IMR-90 (cell line): Measurements from ENCODE around the gene GKAP1. TPM values are rescaled to one million over a fixed set of nuclear protein-coding genes. Genes with fewer than 3 reads are reported as not detected.
"Not testable (repeated sequence)": the region's sequence is repeated elsewhere in the genome, so short reads cannot be mapped to it uniquely, and the experiment has no call there.

ENCODE experiments used
- ATAC-seq: fragments of 200-7000 bp; cut with Tn5 transposase; 2 replicates; pipeline ENCODE4 v1.9.1; 2020; ENCODE audit warnings: low read depth, mild to moderate bottlenecking, moderate library complexity
- BruUV-seq: library from RNA; stranded (reverse); fragments of 400-500 nt; replicated peaks from 2 replicates; lab custom pipeline; 2021; lab: Mats Ljungman, UMichigan
- CTCF ChIA-PET: fragments of 300-600 bp; formaldehyde crosslinking; extraction: SDS; loops from one replicate; lab custom pipeline; 2021; ENCODE audit warnings: antibody characterized with exemption; lab: Yijun Ruan, JAX
- POLR2A ChIA-PET: fragments of 300-600 bp; sonication (Branson Sonifier 250); formaldehyde crosslinking; loops from one replicate; lab custom pipeline; 2022; ENCODE audit warnings: antibody characterized with exemption; ENCODE audit not compliant: unreplicated experiment; lab: Charles Lee
- DNase-seq: peaks from one replicate; pipeline ENCODE4 v3.0.0; 2013
- H2AFZ ChIP-seq: replicated peaks from 2 replicates; pipeline ENCODE3; 2013; ENCODE audit warnings: low read length, mild to moderate bottlenecking; ENCODE audit not compliant: poor library complexity
- H2AK5ac ChIP-seq: 2 replicates; pipeline ENCODE4 v1.6.1; 2013; ENCODE audit warnings: low read depth, low read length, inconsistent platforms
- H2AK9ac ChIP-seq: replicated peaks from 2 replicates; pipeline ENCODE3; 2013; ENCODE audit warnings: mild to moderate bottlenecking, low read depth, low read length, moderate library complexity; ENCODE audit not compliant: poor library complexity
- H2BK120ac ChIP-seq: 2 replicates; pipeline ENCODE4 v1.6.1; 2013; ENCODE audit warnings: low read depth, low read length, inconsistent platforms
- H2BK15ac ChIP-seq: 3 replicates; pipeline ENCODE4 v1.6.1; 2013; ENCODE audit warnings: low read depth, low read length, inconsistent platforms
- H2BK20ac ChIP-seq: 2 replicates; pipeline ENCODE4 v1.6.1; 2013; ENCODE audit warnings: low read depth, mild to moderate bottlenecking, inconsistent platforms, low read length, moderate library complexity
- H2BK5ac ChIP-seq: 2 replicates; pipeline ENCODE4 v1.6.1; 2013; ENCODE audit warnings: mild to moderate bottlenecking, low read depth, low read length, inconsistent platforms; ENCODE audit not compliant: poor library complexity, severe bottlenecking
- H3K14ac ChIP-seq: replicated peaks from 2 replicates; pipeline ENCODE4 v1.6.1; 2013; ENCODE audit warnings: low read depth, low read length, inconsistent platforms
- H3K18ac ChIP-seq: 2 replicates; pipeline ENCODE4 v1.6.1; 2013; ENCODE audit warnings: low read depth, low read length, control low read depth
- H3K23ac ChIP-seq: 2 replicates; pipeline ENCODE4 v1.6.1; 2013; ENCODE audit warnings: low read depth, low read length, inconsistent platforms
- H3K27ac ChIP-seq: 2 replicates; pipeline ENCODE4 v1.5.1; 2013; ENCODE audit warnings: mild to moderate bottlenecking, control low read depth, low read length; ENCODE audit not compliant: insufficient read depth
- H3K27me3 ChIP-seq: 2 replicates; pipeline ENCODE4 v1.6.1; 2013; ENCODE audit warnings: low read length; ENCODE audit not compliant: control insufficient read depth, insufficient read depth
- H3K36me3 ChIP-seq: 2 replicates; pipeline ENCODE4 v1.6.1; 2013; ENCODE audit warnings: low read length, mixed read lengths; ENCODE audit not compliant: control insufficient read depth, insufficient read depth
- H3K4ac ChIP-seq: 2 replicates; pipeline ENCODE4 v1.6.1; 2013; ENCODE audit warnings: low read depth, low read length, inconsistent platforms
- H3K4me1 ChIP-seq: 2 replicates; pipeline ENCODE4 v1.6.1; 2013; ENCODE audit warnings: low read length, mixed read lengths; ENCODE audit not compliant: control insufficient read depth, insufficient read depth
- H3K4me2 ChIP-seq: 2 replicates; pipeline ENCODE4 v1.6.1; 2013; ENCODE audit warnings: low read depth, mild to moderate bottlenecking, control low read depth, low read length, moderate library complexity
- H3K4me3 ChIP-seq: 2 replicates; pipeline ENCODE4 v1.5.1; 2013; ENCODE audit warnings: low read depth, mild to moderate bottlenecking, control low read depth, low read length, moderate library complexity; ENCODE audit not compliant: insufficient read depth
- H3K56ac ChIP-seq: 2 replicates; pipeline ENCODE4 v1.6.1; 2013; ENCODE audit warnings: low read length, inconsistent platforms; ENCODE audit not compliant: insufficient read depth; ENCODE audit errors: extremely low read depth
- H3K79me1 ChIP-seq, 2 experiments: 2 replicates each; pipeline ENCODE4 v1.6.1; 2013; ENCODE audit warnings: low read length in 2 of 2, inconsistent platforms in 1 of 2, low read depth in 1 of 2
- H3K9ac ChIP-seq: 2 replicates; pipeline ENCODE4 v1.6.1; 2013; ENCODE audit warnings: low read depth, low read length, control low read depth
- H3K9me1 ChIP-seq: 2 replicates; pipeline ENCODE4 v1.6.1; 2013; ENCODE audit warnings: low read length, inconsistent platforms; ENCODE audit not compliant: insufficient read depth
- H3K9me3 ChIP-seq: 2 replicates; pipeline ENCODE4 v1.6.1; 2013; ENCODE audit warnings: low read length; ENCODE audit not compliant: control insufficient read depth, insufficient read depth
- H4K20me1 ChIP-seq: 2 replicates; pipeline ENCODE4 v1.6.1; 2013; ENCODE audit warnings: low read length, inconsistent platforms; ENCODE audit not compliant: insufficient read depth
- H4K5ac ChIP-seq: 2 replicates; pipeline ENCODE4 v1.6.1; 2013; ENCODE audit warnings: mild to moderate bottlenecking, low read depth, low read length, control low read depth
- H4K8ac ChIP-seq, 2 experiments: 2 replicates each; pipeline ENCODE4 v1.6.1; 2013; ENCODE audit warnings: low read depth in 2 of 2, low read length in 2 of 2, control low read depth in 1 of 2, inconsistent platforms in 1 of 2
- H4K91ac ChIP-seq: 2 replicates; pipeline ENCODE4 v1.6.1; 2013; ENCODE audit warnings: low read depth, low read length, inconsistent platforms; ENCODE audit not compliant: insufficient read depth
- WGBS, 2 experiments: methylation state at CpG; one replicate each; pipeline versions ENCODE4 v1.1.5 to v1.1.7; 2013; ENCODE audit warnings: missing lambda C conversion rate in 2 of 2; ENCODE audit not compliant: insufficient read length in 1 of 2; ENCODE audit errors: extremely low coverage in 2 of 2; 5-methylcytosine and 5-hydroxymethylcytosine counted together
- dilution Hi-C: fragments of 300-500 bp; cut with HindIII; formaldehyde crosslinking; loops from one replicate; pipeline ENCODE4 v1.14.3; 2018; ENCODE audit warnings: low sequenced_read_pairs; ENCODE audit not compliant: unreplicated experiment
- in situ Hi-C: fragments of 300-500 bp; cut with MboI; formaldehyde crosslinking; loops from 3 replicates; pipeline ENCODE4 v1.14.3; 2019; ENCODE audit warnings: low sequenced_read_pairs, inconsistent platforms, mixed read lengths
- intact Hi-C: fragments of 100-400 bp; cut with micrococcal nuclease; formaldehyde crosslinking; loops from 2 replicates; pipeline ENCODE4 v1.10.0; 2022
- polyA plus RNA-seq, 3 experiments: library from polyadenylated mRNA; depleted of rRNA; stranded (reverse); fragments of >200 nt; gene quantifications; 2 replicates each; pipeline ENCODE4 v1.2.3, GENCODE V29; 2012; ENCODE audit warnings: low replicate concordance in 1 of 3
- total RNA-seq: library from RNA; depleted of rRNA; stranded (reverse); fragments of >200 nt; gene quantifications from 2 replicates; pipeline ENCODE4 v1.2.3, GENCODE V29; 2012

The GKAP1 gene
- total and polyA plus RNA-seq, 2 of the 4 experiments (the other 2 are of a cell fraction), result 0.18 to 1.4 TPM

- BruUV-seq, H3K9me3 ChIP-seq, H2BK5ac ChIP-seq, H4K5ac ChIP-seq, H3K27me3 ChIP-seq, H3K56ac ChIP-seq, H2BK120ac ChIP-seq, H4K20me1 ChIP-seq, H3K18ac ChIP-seq, H3K23ac ChIP-seq, H2AFZ ChIP-seq, H4K91ac ChIP-seq, H3K14ac ChIP-seq, POLR2A ChIA-PET, H3K9me1 ChIP-seq, H2BK15ac ChIP-seq, H2BK20ac ChIP-seq, DNase-seq, H3K27ac ChIP-seq, H3K79me1 ChIP-seq, H3K9ac ChIP-seq, H2AK5ac ChIP-seq, H3K4ac ChIP-seq, ATAC-seq, in situ Hi-C loops, dilution Hi-C loops, H4K8ac ChIP-seq, H3K4me3 ChIP-seq, H3K4me1 ChIP-seq, H2AK9ac ChIP-seq, CTCF ChIA-PET, H3K4me2 ChIP-seq, H3K36me3 ChIP-seq: not testable (repeated sequence)
- intact Hi-C loops, result loop anchor here (5.0 kb wide), 1 partner anchor 84 kb away; no protein-coding TSS in a partner anchor
- WGBS, 2 experiments, result no CpG with 5 or more reads among the region's 22 CpGs
These were observed 88.8 kb downstream of the GKAP1 start for GRCh38 chr9:83728591-83729368.
